ENCODE measurements around the gene H2AZ1. TPM values are rescaled to one million over a fixed set of nuclear protein-coding genes. Genes with fewer than 3 reads are reported as not detected.

H2AZ1 gene
- total and polyA plus RNA-seq, 9 of the 15 experiments (the other 6 are each of a cell fraction or from before 2014, with no cell fraction given), result 605 to 4,380 (median 768) TPM

DNA sequence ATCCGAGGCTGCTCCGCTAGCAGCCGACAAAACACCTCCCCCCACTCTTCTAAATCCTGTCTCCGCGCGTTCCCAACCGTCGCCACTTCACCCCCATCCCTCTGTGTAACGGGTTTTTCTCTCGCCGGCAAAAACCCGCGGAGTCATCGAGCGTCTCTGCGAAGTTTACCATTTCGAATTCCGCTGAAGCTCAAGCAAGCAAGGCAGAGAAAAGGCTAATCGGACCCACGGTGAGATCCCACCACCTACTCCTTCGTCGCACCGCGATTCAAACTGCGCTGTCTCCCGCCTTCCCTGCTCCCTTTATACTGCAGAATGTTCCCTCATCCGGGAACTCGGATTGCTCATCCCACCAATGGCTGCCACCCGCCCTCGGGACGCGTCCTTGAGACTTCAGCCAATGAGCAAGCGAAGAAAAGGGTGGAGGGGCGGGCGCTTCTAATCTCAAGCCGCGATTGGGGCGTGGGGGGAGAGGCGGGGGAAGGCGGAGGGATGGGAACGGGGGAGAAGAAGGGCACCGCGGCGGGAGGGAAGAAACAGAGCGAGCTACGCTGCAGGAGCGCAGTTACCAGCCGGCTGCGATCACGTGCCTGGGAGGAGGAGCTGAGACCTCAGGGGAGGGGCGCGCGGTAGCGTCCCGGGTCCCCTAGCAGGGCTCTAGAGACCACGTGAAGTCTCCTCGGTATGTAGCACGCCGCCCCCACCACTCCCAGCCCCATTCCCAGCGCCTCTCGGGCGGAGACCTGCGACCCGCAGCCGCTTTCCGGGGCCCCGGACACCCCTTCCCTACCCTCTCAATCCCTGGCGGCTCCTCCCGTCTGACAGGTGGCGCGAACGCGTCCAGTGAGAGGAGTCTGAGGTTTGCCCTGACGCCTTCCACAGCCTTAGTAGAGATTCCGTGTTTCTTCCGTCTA, at the start of gene H2AZ1 (continued):
- TF ChIP-seq TEAD1 (CRISPR knock-in tag; IDR thresholded peaks at IDR 0.05), result peak in 1 of 2 experiments; percentile 77; a peak in 2 of 4 replicates
- TF ChIP-seq ZNF586 (CRISPR knock-in tag; conservative IDR thresholded peaks at IDR 0.05), result no peak
- TF ChIP-seq, protein P1, sequence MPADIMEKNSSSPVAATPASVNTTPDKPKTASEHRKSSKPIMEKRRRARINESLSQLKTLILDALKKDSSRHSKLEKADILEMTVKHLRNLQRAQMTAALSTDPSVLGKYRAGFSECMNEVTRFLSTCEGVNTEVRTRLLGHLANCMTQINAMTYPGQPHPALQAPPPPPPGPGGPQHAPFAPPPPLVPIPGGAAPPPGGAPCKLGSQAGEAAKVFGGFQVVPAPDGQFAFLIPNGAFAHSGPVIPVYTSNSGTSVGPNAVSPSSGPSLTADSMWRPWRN (IDR thresholded peaks at IDR 0.05; ENCODE audit: low read depth), result no peak
- TF ChIP-seq ZNF445 (CRISPR knock-in tag; IDR thresholded peaks at IDR 0.05; ENCODE audit: low read depth), result no peak
- TF ChIP-seq STAT5B (CRISPR knock-in tag; IDR thresholded peaks at IDR 0.05), result no peak
- TF ChIP-seq, protein P2, sequence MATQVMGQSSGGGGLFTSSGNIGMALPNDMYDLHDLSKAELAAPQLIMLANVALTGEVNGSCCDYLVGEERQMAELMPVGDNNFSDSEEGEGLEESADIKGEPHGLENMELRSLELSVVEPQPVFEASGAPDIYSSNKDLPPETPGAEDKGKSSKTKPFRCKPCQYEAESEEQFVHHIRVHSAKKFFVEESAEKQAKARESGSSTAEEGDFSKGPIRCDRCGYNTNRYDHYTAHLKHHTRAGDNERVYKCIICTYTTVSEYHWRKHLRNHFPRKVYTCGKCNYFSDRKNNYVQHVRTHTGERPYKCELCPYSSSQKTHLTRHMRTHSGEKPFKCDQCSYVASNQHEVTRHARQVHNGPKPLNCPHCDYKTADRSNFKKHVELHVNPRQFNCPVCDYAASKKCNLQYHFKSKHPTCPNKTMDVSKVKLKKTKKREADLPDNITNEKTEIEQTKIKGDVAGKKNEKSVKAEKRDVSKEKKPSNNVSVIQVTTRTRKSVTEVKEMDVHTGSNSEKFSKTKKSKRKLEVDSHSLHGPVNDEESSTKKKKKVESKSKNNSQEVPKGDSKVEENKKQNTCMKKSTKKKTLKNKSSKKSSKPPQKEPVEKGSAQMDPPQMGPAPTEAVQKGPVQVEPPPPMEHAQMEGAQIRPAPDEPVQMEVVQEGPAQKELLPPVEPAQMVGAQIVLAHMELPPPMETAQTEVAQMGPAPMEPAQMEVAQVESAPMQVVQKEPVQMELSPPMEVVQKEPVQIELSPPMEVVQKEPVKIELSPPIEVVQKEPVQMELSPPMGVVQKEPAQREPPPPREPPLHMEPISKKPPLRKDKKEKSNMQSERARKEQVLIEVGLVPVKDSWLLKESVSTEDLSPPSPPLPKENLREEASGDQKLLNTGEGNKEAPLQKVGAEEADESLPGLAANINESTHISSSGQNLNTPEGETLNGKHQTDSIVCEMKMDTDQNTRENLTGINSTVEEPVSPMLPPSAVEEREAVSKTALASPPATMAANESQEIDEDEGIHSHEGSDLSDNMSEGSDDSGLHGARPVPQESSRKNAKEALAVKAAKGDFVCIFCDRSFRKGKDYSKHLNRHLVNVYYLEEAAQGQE (IDR thresholded peaks at IDR 0.05; ENCODE audit: borderline replicate concordance), result peak; percentile 35
- TF ChIP-seq, protein P2 (CRISPR knock-in tag; IDR thresholded peaks at IDR 0.05; ENCODE audit: low read depth), result no peak
- TF ChIP-seq UBTF (IDR thresholded peaks at IDR 0.05; ENCODE audit: borderline replicate concordance in 1 of 2, low read depth in 2 of 2, low read length in 2 of 2), result no peak
- 0 out of 2 replicates have a peak, but pooled peaks have one; percentile 9 for TF ChIP-seq RUNX1 (IDR thresholded peaks at IDR 0.05; ENCODE audit: low read depth)
- TF ChIP-seq ZNF133 (CRISPR knock-in tag; IDR thresholded peaks at IDR 0.05), result no peak
- TF ChIP-seq BRCA1 (IDR thresholded peaks at IDR 0.05), result no peak
- no peak for TF ChIP-seq BRCA1 (CRISPR knock-in tag; IDR thresholded peaks at IDR 0.05)
- no peak for TF ChIP-seq ZNF780A (CRISPR knock-in tag; IDR thresholded peaks at IDR 0.05)
- peak; percentile 35 for TF ChIP-seq ZNF263 (CRISPR knock-in tag; IDR thresholded peaks at IDR 0.05; ENCODE audit: borderline replicate concordance)

Measured in K562 (cell line).